ENCODE data around the gene DAB1. TPM values are rescaled to one million over a fixed set of nuclear protein-coding genes. Genes with fewer than 3 reads are reported as not detected.

DAB1 gene
- polyA plus RNA-seq, 1 donor from 2014 or later: 11.4 TPM

DNA sequence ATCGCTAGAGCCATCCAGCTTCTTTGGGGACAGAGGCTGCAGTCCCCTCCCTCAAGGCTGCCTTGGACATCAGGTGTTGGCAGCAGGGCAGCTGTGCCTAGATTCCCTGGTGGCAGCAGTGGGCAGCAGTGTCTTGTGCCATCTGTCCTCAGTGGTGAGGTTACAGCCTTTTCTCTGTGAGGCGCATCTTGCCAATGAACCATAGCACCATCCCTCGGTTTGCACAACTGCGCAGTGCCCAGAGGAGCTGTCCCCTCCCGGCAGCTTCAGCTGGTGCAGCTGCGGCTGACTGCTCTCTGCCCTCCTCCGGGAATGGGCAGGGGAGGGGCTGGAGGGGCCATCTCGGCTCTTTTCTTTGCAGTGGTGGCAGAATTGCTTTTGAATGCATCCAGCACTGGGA, 399.0 kb downstream of the DAB1 start (continued):
- no peak for TF ChIP-seq REST (IDR thresholded peaks at IDR 0.05; ENCODE audit: borderline replicate concordance)

- Histone ChIP-seq H3K9me3 (ENCODE audit: low read length) (peaks cover 6% of the 10 kb centered on the region), H4K20me1 (ENCODE audit: insufficient read depth) (no peaks in the 10 kb centered on the region), H3K4me3 (ENCODE audit: low read length) (no peak overlapping the region), H3K79me2 (replicated peaks; ENCODE audit: insufficient read depth, low read length) (no peaks in the 10 kb centered on the region), H3K4me2 (ENCODE audit: low read length) (no peak overlapping the region), H3K9ac (ENCODE audit: low read length) (no peak overlapping the region), H3K36me3 (ENCODE audit: insufficient read depth, low read length) (no peaks in the 10 kb centered on the region), H3K27me3 (ENCODE audit: insufficient read depth, low read depth, low read length) (no peaks in the 10 kb centered on the region), H3K9me2 (ENCODE audit: insufficient read depth, low read length) (no peaks in the 10 kb centered on the region), H3K27ac (ENCODE audit: low read length) (no peak overlapping the region), H3F3A (ENCODE audit: insufficient read depth, low read length, poor library complexity, severe bottlenecking) (no peaks in the 10 kb centered on the region), H2AFZ (ENCODE audit: low read depth, low read length) (no peak overlapping the region)
- TF ChIP-seq MXI1 (conservative IDR thresholded peaks at IDR 0.05; ENCODE audit: poor library complexity, severe bottlenecking) (no peak), EP300 (conservative IDR thresholded peaks at IDR 0.05; ENCODE audit: poor library complexity, severe bottlenecking) (no peak)
These were observed 399.4 kb downstream of the DAB1 start for GRCh38 chr1:57024428-57024827.

DNA sequence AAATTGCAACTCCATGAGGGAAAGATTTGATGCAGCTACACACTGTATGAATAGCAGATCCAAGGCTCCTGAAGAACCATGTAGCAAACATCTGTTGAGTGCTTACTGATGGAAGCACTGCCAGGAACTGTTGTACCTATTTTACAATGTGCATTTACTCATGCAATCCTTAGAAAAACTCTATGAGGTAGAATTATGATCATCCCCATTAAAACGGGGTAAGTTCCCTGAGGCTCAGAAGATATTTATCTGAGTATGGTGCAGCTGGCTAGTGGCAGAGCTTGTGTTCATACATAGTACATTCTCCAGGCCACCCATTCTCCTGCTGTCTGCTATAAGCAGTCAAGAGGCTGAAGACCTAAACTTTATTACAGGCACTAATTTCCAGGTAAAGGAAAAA, 403.6 kb downstream of the DAB1 start:
- no peaks in the 10 kb centered on the region for H3K27me3 ChIP-seq (ENCODE audit: insufficient read depth, low read depth, low read length)
- no peak overlapping the region for H3K27ac ChIP-seq (ENCODE audit: low read length)
- H3F3A ChIP-seq (ENCODE audit: insufficient read depth, low read length, poor library complexity, severe bottlenecking): no peaks in the 10 kb centered on the region
- no peak overlapping the region for H3K4me2 ChIP-seq (ENCODE audit: low read length)
- no peaks in the 10 kb centered on the region for H3K79me2 ChIP-seq (replicated peaks; ENCODE audit: insufficient read depth, low read length)
- H3K36me3 ChIP-seq (ENCODE audit: insufficient read depth, low read length): no peaks in the 10 kb centered on the region
- no peak overlapping the region for H3K4me3 ChIP-seq (ENCODE audit: low read length)
- H2AFZ ChIP-seq (ENCODE audit: low read depth, low read length): no peak overlapping the region
- H3K9me2 ChIP-seq (ENCODE audit: insufficient read depth, low read length): no peaks in the 10 kb centered on the region
- H4K20me1 ChIP-seq (ENCODE audit: insufficient read depth): no peaks in the 10 kb centered on the region
- no peak for TF ChIP-seq MXI1 (conservative IDR thresholded peaks at IDR 0.05; ENCODE audit: poor library complexity, severe bottlenecking)
- TF ChIP-seq EP300 (conservative IDR thresholded peaks at IDR 0.05; ENCODE audit: poor library complexity, severe bottlenecking): no peak
- no peak for TF ChIP-seq REST (IDR thresholded peaks at IDR 0.05; ENCODE audit: borderline replicate concordance)
- TF ChIP-seq POLR2AphosphoS5 (IDR thresholded peaks at IDR 0.05): no peak
- no peaks in the 10 kb centered on the region for H3K9me3 ChIP-seq (ENCODE audit: low read length)
- no peak overlapping the region for H3K9ac ChIP-seq (ENCODE audit: low read length)

Measured in neural cell (in vitro differentiated cells).